GM19025 (cell line): ENCODE measurements around the gene CELA3B.
"Not testable (repeated sequence)": the region's sequence is repeated elsewhere in the genome, so short reads cannot be mapped to it uniquely, and the experiment has no call there.

Source experiments
- ATAC-seq: cut with Tn5 transposase; IDR thresholded peaks from one replicate; pipeline ENCODE4 v1.9.1; 2021; ENCODE audit warnings: mild to moderate bottlenecking, low read depth, moderate library complexity; ENCODE audit not compliant: unreplicated experiment

CELA3B gene

DNA sequence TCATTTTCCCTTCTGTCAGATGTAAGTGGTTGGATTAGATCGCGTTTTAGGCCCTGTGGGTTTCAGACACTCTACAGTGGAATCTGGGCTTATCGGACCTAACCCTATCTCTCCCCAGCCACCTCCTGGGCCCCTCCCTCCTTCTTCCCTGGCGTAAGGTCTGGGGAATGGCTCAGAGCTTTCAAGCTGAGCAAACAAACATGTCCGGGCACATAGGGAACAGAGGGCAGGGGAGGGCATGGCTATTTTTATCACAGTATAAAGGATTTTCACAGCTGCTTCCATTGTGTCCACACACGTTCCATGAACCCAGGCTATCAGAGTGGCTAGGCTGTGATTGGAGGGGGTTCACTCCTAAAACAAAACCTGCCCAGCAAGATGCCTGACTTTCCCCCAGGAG, 2.1 kb upstream of the CELA3B start:
- not testable (repeated sequence) for ATAC-seq

DNA sequence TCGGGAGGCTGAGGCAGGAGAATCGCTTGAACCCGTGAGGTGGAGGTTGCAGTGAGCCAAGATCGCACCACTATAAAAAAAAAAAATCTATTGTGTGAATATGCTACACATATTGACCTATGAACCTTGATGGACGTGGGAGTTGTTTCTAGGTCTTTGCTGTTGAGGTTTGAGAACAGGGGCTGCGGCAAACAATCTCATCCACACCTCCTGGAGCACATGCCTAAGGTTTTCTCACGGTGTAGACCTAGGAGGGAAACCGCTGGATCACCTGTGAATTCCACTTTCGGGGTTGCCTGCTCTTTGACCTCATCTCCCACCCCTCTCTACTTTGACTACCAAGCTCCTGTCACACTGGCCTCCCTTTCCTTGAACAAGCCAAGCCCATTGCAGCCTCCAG, 1.5 kb upstream of the CELA3B start:
- not testable (repeated sequence) for ATAC-seq

DNA sequence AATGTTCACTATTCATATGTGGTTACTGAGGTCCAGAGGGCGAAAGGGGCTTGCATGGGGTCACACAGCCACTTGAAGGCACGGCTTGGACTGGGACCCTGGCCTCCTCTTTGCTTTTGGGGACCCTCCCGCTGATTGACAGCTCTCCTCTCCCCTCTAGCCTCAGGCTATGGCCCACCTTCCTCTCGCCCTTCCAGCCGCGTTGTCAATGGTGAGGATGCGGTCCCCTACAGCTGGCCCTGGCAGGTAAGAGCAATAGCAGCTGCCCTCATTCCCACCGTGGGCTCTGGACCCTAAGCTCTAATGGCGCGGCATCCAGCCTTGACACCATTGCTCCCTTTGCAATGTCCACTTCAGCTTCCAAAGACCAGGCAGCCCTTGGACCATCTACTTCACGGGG, 1.4 kb downstream of the CELA3B start:
- not testable (repeated sequence) for ATAC-seq

DNA sequence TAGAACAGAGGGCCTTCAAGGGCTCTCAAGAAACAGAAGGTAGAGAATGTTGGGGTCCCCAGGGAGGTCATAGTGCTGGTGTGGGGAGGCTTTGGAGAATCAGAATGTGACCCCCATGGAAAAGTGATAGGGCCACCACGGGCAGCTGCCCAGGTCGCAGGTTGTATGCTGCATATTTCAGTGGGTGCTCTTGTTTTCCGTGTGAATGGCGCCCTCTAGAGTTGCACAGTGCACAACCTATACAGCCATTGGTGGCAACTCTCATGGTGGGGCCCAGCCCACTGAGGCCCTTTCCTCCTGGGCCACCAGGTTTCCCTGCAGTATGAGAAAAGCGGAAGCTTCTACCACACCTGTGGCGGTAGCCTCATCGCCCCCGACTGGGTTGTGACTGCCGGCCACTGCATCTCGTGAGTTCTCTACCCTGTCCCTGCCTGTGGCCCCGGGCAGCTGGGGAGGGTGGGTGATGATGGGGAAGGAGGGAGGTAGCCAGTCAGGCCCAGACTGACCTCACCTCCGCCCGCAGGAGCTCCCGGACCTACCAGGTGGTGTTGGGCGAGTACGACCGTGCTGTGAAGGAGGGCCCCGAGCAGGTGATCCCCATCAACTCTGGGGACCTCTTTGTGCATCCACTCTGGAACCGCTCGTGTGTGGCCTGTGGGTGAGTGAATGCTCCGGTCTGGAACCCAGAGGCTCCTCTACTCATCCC, 3.8 kb downstream of the CELA3B start:
- not testable (repeated sequence) for ATAC-seq

DNA sequence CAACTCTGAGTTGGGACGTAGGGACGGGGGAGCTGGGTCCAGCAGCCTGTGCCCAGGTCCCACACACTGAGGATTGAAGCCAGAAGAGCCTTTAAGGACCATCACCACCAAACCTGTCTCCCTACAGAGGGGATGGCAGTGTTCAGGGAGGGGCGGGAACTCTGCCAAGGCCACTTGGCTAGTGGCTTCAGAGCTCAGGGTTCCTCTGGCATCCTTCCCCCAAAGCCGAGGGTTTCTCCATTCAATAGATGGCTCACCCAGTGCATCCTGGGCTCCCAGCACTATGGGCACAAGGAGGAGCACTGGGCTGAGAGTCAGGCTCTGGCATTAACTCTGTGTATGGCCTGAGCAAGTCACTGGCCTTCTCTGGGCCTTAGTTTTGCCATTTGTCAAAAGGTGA, 4.4 kb downstream of the CELA3B start:
- not testable (repeated sequence) for ATAC-seq

DNA sequence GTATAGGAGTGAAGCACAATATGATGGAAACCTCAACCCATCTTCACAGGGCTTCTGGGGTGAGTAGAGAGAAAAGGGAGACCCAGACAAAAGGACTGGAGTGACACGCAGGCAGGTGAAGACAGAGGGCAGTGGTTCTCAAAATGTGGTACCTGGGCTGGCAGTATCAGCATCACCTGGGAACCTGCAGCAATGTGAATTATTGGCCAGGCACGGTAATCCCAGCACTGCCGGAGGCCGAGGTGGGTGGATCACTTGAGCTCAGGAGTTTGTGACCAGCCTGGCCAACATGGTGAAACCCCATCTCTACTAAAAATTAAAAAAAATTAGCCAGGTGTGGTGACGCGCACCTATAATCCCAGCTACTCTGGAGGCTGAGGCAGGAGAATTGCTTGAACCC, 5.3 kb downstream of the CELA3B start:
- not testable (repeated sequence) for ATAC-seq

DNA sequence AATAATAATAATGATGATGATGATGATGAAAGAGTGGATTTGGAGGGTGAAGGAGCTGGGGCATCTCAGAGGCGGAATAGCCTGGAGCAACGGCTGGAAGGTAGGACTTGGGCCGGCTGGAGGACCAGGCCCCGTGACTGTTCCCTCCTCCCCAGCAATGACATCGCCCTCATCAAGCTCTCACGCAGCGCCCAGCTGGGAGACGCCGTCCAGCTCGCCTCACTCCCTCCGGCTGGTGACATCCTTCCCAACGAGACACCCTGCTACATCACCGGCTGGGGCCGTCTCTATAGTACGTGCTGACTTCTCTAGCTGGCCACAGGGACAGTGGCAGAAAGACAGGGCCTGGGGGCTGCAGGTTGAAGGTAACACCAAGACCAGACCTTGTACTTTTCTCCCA, 6.7 kb downstream of the CELA3B start:
- not testable (repeated sequence) for ATAC-seq

DNA sequence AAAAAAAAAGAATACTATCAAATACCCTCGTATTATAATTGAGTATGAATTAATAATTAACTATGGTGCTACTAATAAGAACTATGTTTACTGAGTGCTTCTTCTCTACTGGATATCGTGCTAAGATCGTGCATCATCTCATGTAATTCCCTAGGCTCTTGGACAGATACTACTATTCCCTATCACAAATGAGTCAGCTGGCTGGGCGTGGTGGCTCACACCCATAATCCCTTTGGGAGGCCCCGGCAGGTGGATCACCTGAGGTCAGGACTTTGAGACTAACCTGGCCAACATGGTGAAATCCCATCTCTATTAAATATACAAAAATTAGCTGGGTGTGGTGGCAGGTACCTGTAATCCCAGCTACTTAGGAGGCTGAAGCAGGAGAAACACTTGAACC, 9.1 kb downstream of the CELA3B start:
- ATAC-seq: not testable (repeated sequence)

DNA sequence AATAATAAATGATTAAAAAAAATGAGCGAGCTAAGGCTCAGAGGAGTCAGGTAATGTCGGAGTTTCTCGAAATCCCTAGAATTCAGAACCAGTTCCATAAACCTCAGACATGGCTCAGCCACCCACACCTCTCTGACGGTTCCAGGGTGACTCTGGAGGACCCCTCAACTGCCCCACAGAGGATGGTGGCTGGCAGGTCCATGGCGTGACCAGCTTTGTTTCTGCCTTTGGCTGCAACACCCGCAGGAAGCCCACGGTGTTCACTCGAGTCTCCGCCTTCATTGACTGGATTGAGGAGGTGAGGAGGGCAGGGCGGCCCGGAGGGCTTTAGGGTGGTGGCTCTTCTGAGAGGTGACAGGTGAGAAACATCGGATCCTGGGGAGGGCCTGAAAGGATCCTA, 9.6 kb downstream of the CELA3B start:
- ATAC-seq: not testable (repeated sequence)

DNA sequence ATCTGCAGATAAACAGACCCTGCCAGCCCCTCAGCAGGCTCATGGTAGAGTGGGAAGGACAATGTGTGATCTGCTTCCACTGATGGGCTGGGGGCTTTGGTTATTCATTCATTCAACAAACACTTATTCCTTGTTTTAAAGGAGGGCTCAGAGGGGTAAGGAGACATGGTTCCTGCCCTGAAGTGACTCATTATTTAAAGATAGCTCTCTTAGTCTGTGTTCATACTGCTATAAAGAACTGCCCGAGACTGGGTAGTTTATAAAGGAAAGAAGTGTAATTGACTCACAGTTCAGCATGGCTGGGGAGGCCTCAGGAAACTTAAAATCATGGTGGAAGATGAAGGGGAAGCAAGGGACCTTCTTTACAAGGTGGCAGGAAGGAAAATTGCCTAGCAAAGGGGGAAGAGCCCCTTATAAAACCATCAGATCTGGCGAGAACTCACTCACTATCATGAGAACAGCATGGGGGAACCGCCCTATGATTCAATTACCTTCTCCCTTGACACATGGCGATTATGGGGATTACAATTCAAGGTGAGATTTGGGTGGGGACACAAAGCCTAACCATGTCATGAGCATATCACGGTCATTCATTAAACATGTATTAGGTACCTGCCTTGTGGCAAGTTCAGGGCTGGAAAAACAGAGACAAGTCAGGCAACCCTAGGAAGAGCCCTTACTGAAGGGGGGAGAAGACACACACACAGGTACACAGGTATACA, 13.0 kb downstream of the CELA3B start:
- not testable (repeated sequence) for ATAC-seq

DNA sequence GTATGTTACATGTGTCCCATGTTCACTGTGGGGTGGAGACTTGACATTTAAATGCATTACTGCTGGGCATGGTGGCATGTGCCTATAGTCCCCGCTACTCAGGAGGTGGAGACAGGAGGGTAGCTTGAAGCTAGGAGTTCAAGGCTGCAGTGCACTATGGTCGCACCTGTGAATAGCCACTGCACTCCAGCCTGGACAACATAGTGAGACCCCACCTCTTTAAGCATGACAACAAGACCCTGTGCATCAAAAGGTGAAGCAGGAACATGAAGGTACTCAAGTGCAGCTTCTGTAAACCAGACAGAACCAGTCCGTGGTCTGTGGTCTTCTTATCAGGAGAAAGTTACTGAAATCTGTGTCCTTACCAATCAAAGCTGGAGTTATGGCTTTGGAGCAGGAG, 15.4 kb downstream of the CELA3B start:
- ATAC-seq: not testable (repeated sequence)

DNA sequence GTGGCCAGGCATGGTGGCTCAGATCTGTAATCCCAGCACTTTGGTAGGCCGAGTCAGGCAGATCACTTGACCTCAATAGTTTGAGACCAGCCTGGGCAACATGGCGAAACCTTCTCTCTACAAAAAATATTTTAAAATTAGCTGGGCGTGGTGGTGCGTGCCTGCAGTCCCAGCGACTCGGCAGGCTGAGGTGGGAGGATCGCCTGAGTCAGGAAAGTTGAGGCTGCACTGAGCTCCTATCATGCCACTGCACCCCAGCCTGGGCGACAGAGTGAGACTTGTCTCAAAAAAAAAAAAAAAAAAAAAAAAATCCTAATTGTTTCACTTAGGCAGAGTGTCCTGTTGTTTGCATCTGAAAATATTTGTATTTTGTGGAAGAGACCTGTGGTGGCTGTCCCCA, 17.9 kb downstream of the CELA3B start:
- ATAC-seq: not testable (repeated sequence)

DNA sequence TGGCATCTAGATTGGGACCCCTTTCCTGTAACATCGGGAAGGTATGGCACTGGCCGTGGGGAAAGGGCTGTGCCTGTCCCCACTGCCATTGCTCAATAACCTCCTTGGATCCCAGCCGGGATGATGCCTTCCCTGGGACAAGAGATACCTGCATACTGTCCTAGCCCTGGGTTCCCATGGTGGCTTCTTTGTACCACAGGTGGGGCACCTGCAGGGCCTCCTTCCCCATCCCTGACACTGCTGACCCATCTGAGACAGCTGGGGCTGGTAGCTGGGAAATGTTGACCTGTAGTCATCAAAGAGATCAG, 19.8 kb downstream of the CELA3B start:
- ATAC-seq: not testable (repeated sequence)

DNA sequence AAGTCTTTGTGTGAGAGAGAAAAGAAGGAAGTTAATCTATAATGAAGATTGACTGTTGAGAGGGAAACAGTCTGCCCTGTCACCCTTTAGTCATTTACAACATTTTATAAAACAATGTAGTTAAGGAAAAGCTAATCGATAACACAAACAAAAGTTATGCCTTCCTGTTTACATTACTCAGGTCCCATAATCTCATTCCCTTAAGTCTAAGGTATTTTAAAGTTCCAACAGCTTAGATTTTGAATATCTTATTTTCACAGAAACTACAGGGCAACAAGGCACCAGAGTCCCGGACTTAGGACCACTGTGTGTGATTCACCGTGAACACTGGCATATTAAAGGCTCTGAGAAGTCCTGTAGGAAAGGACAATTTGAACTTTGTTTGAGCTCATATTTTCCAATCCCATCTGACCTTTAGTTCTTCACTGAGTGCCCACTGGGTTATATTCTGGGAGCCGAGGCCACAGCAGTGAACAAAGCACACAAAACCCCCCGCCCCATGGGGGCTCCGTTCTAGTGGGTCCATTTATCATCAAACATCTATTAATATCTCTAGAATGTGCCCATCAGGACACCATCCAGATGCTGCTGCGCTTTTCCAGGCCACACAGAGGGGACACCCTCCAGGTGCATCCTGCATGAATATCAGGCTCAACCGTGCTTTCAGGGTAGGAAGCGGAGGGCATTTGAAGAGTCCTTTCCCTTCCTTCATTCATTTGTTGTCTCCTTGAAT, 21.2 kb downstream of the CELA3B start:
- not testable (repeated sequence) for ATAC-seq

DNA sequence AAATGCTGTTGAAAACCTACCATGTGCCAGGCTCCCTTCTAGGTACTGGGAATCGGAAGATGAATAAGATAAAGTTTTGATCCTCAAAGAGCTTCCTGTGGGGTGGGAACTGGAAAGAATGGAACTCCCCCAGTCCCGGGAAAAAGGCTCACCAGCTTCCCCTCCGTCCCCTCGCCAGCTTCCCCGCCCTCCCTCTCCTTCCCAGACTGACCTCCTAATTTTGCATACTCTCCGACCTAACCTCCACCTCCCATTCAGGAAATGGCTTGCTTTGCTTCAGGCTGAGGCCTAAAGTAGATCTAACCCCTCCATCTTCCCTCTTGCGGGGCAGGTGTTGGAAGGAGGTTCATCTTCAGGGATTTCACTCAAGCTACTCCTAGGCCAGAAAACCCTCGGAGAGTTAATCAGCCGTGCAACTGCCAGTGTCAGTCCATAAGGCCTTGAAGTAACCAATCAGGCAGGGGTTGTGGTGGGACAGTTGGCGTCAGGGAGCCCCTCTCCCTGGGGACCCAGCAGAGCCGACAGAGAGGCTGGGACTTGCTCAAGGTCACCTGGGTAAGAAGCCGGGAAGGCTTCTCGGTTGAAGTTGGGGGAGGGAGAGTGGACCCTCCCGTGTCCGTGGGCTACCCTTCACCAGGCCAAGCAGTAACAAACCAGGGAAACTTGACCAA, 21.9 kb downstream of the CELA3B start:
- not testable (repeated sequence) for ATAC-seq

DNA sequence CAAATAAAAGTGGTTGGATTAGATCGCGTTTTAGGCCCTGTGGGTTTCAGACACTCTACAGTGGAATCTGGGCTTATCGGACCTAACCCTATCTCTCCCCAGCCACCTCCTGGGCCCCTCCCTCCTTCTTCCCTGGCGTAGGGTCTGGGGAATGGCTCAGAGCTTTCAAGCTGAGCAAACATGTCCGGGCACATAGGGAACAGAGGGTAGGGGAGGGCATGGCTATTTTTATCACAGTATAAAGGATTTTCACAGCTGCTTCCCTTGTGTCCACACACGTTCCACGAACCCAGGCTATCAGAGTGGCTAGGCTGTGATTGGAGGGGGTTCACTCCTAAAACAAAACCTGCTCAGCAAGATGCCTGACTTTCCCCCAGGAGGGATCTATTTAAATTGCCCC, 22.8 kb downstream of the CELA3B start:
- not testable (repeated sequence) for ATAC-seq

DNA sequence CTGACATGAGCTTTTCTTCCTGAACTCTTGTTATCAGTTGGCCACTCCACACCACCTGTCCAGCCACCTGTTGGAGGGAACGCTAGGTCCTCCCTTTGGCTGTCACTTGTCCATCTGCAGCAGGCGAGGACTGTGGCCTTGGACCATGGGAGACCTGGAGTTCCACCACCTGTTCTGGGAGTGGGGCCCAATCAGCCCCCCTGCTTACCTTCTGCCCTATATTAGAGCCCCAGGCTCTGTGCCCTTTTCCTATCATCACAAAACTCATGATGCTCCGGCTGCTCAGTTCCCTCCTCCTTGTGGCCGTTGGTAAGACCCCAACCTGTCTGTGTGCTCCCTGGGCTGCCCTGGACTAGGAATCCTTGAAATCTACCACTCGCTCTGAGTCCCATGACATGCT, 24.6 kb downstream of the CELA3B start, which contains the start of gene CELA3A:
Gene CELA3A (plus strand): TSS at position 249 of the 400 bp plus-strand sequence. CDS start 18 bp downstream, at position 267.
- no peak for ATAC-seq

DNA sequence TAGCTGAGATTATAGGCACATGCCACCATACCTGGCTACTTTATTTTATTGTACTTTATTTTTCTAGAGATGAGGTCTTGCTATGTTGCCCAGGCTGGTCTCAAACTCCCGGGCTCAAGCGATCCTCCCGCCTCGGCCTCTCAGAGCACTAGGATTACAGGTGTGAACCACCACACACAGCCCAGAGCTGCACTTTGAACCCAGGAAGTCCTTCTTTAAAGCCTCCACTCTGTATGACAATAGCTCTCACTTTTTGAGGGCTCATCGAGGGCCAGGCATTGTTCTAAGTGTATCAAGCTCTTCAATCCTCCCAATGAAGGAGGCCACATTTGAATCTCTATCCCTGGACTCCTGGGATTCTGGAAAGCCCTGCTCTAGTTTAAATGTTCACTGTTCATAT, 25.6 kb downstream of the CELA3B start:
- not testable (repeated sequence) for ATAC-seq

DNA sequence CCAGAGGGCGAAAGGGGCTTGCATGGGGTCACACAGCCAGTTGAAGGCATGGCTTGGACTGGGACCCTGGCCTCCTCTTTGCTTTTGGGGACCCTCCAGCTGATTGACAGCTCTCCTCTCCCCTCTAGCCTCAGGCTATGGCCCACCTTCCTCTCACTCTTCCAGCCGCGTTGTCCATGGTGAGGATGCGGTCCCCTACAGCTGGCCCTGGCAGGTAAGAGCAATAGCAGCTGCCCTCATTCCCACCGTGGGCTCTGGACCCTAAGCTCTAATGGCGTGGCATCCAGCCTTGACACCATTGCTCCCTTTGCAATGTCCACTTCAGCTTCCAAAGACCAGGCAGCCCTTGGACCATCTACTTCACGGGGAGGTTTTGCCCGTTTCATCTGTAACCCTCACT, 26.1 kb downstream of the CELA3B start:
- not testable (repeated sequence) for ATAC-seq

DNA sequence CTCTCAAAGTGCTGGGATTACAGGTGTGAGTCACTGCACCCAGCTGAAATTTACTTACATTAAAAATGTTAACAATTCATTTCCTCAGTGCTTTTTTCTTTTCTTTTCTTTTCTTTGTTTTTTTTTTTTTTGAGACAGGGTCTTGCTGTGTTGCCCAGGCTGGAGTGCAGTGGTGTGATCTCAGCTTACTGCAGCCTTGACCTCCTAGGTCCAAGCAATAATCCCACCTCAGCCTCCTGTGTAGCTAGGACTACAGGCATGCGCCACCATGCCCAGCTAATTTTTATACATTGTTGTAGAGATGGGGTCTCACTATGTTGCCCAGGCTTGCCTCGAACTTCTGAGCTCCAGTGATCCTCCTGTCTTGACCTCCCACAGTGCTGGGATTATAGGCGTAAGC, 27.1 kb downstream of the CELA3B start:
- ATAC-seq: not testable (repeated sequence)
